ENCODE measurements around the gene PDF. TPM values are rescaled to one million over a fixed set of nuclear protein-coding genes. Genes with fewer than 3 reads are reported as not detected.
A peak's percentile ranks its signal among the peaks of the same experiment; 100 is the strongest.
"Not testable (repeated sequence)": the region's sequence is repeated elsewhere in the genome, so short reads cannot be mapped to it uniquely, and the experiment has no call there.

Gene PDF
- total RNA-seq, 4 donors from 2014 or later, result 17.7 to 20.1 (median 18.1) TPM

DNA sequence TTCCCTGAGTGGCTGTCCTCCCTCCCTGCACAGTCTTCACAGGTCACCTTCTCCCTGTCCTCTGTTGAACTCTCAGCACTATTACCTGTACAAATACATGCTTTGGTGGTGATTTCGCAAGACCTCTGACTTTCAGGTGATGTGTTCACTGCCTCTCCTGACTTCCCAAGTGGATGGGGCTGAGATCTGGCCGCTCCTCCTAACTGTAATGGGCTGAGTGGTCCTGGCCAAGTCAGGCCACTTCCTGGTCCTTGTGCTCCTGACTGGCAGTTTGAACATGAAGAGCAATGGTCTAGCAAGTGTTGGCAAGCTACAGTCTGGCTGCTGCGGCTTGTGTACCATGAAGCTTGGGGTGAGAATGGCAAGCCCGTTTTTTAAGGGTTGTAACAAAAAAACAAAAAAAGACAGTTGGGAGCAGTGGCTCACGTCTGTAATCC is 32.9 kb upstream of the PDF start:
- intact Hi-C loops (cut with DNase I; ENCODE audit: low total_unique reads), result no loop called here
- no peak overlapping the region for H3K4me3 ChIP-seq (ENCODE audit: low read depth, poor library complexity, severe bottlenecking)
- DNase-seq (ENCODE audit: low spot score in 2 of 2), result no peak
- TF ChIP-seq, protein P1, sequence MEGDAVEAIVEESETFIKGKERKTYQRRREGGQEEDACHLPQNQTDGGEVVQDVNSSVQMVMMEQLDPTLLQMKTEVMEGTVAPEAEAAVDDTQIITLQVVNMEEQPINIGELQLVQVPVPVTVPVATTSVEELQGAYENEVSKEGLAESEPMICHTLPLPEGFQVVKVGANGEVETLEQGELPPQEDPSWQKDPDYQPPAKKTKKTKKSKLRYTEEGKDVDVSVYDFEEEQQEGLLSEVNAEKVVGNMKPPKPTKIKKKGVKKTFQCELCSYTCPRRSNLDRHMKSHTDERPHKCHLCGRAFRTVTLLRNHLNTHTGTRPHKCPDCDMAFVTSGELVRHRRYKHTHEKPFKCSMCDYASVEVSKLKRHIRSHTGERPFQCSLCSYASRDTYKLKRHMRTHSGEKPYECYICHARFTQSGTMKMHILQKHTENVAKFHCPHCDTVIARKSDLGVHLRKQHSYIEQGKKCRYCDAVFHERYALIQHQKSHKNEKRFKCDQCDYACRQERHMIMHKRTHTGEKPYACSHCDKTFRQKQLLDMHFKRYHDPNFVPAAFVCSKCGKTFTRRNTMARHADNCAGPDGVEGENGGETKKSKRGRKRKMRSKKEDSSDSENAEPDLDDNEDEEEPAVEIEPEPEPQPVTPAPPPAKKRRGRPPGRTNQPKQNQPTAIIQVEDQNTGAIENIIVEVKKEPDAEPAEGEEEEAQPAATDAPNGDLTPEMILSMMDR (IDR thresholded peaks at IDR 0.05), result no peak
- no peak for TF ChIP-seq POLR2A (IDR thresholded peaks at IDR 0.05)
- 86 to 92% methylated on average over 5 of the region's 5 CpGs for WGBS, 2 donors

DNA sequence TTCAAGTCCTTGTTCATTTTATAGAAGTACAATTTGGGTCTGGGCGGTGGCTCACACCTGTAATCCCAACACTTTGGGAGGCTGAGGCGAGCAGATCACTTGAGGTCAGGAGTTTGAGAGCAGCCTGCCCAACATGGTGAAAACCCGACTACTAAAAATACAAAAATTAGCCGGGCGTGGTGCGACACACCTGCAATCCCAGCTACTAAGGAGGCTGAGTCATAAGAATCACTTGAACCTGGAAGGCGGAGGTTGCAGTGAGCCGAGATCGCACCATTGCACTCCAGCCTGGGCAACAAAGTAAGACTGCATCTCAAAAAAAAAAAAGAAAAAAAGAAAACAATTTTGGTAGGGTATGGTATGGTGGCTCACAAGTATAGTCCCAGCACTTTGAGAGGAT is 29.7 kb upstream of the PDF start:
- intact Hi-C loops (cut with DNase I; ENCODE audit: low total_unique reads); DNase-seq (ENCODE audit: low spot score in 2 of 2); H3K4me3 ChIP-seq (ENCODE audit: low read depth, poor library complexity, severe bottlenecking): not testable (repeated sequence)
- WGBS, 2 donors, result 90 to 92% methylated on average over 9 of the region's 9 CpGs

DNA sequence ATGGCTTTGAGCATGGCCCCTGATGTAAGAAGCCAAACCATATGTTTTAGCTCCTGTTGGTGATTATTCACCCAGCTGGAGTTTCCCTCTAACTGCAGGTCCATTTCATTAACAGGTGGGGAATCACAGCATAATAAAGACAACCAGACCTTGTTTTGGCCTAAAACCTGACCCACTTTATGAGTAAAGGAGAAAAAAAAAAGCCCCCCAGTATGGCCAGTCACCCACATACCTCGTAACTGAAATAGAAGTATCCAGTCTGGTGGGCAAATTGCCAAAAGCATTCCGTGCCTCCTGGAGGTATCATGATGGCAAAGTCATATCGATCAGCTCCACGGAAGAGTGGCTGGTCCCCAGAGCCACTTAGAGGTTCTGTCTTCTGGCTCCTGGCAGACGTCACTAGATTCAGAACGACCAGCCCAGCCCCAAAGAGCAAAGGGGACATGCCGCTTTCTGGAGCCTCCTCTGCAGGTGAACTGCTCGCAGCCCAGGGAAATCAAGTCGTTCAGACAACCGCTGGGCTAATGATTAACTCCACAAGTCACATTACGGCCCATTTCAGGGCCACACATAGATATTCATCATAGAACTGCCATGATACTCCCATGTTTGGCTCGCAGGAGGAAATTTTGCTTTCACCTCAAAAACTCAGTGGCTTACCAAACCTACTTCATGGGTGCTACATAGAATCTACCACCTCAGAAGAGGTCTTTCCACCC is 21.1 kb upstream of the PDF start, which contains the start of gene TMED6:
Gene TMED6 (minus strand): TSS at position 478 of the 719 bp plus-strand sequence. CDS start 33 bp downstream, at position 445.
- WGBS, 2 donors, result 83 to 94% methylated on average over 12 of the region's 12 CpGs
- TF ChIP-seq, protein P1 (IDR thresholded peaks at IDR 0.05), result no peak
- no peak for TF ChIP-seq POLR2A (IDR thresholded peaks at IDR 0.05)
- intact Hi-C loops (cut with DNase I; ENCODE audit: low total_unique reads), result no loop called here
- peak in 1 of 2 donors; percentile 62 for DNase-seq (ENCODE audit: low spot score in 2 of 2)
- H3K4me3 ChIP-seq (ENCODE audit: low read depth, poor library complexity, severe bottlenecking), result no peak within 1 kb of the TSS

DNA sequence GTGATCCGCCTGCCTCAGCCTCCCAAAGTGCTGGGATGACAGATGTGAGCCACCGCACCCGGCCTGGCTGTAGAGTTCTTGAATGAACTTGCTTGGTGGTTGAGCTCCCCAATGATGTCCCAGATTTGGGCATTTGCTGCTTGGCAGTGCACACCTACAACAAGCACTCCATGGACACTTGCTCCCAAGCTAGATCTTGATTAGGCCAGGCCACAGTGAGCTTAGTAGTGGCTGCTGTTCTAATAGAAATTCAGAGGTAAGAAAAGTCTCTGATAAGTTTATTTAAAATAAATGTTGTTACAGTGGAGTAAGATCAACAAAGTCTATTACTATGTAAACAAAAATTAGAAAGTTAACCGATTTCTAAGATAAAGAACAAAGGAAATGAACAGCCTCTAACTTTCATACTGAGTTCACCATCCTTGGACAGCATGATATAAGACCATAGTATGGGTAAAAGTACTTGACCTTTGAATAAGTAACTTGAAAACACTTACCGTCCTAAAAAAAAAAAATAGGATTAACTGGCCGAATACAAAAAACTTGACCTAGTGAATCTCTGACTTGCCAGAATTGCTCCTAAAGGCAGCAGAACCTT is 20.2 kb upstream of the PDF start:
- no peak for DNase-seq (ENCODE audit: low spot score in 2 of 2)
- 86 to 93% methylated on average over 6 of the region's 6 CpGs for WGBS, 2 donors
- no peak for TF ChIP-seq POLR2A (IDR thresholded peaks at IDR 0.05)
- TF ChIP-seq, protein P1 (IDR thresholded peaks at IDR 0.05), result no peak
- no peak overlapping the region for H3K4me3 ChIP-seq (ENCODE audit: low read depth, poor library complexity, severe bottlenecking)
- intact Hi-C loops (cut with DNase I; ENCODE audit: low total_unique reads), result no loop called here

DNA sequence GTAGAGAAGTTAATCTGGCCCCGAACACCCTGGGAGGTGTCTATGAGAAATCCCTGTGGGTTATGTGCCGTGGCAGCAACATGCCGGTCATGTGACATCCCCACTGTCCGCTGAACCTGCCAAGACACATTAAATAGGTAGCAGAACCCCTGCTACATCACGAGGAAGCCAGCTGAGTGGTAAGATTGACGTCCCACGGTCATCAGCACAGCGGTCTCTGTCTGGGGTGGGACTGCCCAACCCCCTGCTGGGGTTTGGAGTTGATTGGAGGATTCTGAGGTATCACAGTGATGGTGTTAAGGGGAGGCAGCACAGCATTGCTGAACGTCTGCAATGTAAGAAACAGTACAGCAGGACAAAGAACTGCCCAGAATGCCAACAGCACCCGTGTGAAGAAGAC is 19.1 kb upstream of the PDF start:
- no peak for TF ChIP-seq POLR2A (IDR thresholded peaks at IDR 0.05)
- TF ChIP-seq, protein P1 (IDR thresholded peaks at IDR 0.05), result no peak
- intact Hi-C loops (cut with DNase I; ENCODE audit: low total_unique reads), result no loop called here
- 86 to 87% methylated on average over 10 of the region's 10 CpGs for WGBS, 2 donors
- DNase-seq (ENCODE audit: low spot score in 2 of 2), result no peak
- no peak overlapping the region for H3K4me3 ChIP-seq (ENCODE audit: low read depth, poor library complexity, severe bottlenecking)

DNA sequence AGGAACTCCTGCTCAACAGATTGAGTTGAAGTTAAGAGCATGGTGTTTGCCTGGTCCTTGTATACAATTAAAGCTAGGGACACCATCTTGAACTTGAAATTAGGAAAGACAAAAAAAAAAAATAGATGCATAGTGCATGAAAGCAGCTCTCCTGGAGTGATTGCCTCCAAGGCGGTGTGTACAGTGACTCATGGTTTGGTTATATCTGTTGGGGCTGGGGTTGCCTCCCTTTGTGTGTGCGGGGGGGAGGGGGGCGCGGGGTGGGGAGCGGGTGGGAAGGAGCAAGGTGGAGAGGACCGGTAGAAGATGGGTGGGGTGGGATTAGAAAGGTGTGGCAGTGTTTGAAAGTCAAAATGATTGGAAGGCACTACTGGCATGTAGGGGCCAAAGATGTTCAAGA is 17.8 kb upstream of the PDF start:
- no peak for DNase-seq (ENCODE audit: low spot score in 2 of 2)
- H3K4me3 ChIP-seq (ENCODE audit: low read depth, poor library complexity, severe bottlenecking), result no peak overlapping the region
- TF ChIP-seq, protein P1 (IDR thresholded peaks at IDR 0.05), result no peak
- no peak for TF ChIP-seq POLR2A (IDR thresholded peaks at IDR 0.05)
- 75 to 86% methylated on average over 6 of the region's 6 CpGs for WGBS, 2 donors
- intact Hi-C loops (cut with DNase I; ENCODE audit: low total_unique reads), result no loop called here
